Measurements from ENCODE around the gene CLIC4.

DNA sequence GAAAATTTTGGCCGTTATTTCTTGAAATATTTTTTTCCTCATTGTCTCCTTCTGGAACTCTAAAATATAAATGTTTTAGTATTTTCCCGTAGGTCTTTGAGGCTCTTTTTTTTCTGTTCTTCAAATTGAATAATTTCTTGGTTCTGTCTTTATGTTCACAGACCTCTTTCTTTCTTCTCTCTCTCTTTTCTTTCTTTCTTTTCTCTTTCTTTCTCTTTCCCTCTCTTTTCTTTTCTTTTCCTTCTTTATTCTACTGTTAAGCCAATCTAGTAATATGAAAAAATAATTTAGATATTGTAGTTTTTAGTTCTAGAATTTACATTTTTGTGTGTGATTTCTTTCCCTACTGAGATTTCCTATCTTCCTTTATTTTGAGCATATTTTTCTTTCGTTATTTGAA, 30.1 kb downstream of the CLIC4 start:
- TF ChIP-seq CTCF (IDR thresholded peaks at IDR 0.05), result no peak
- TF ChIP-seq POLR2AphosphoS5 (IDR thresholded peaks at IDR 0.05), result no peak
- TF ChIP-seq POLR2A (IDR thresholded peaks at IDR 0.05), result no peak

Data from upper lobe of left lung (tissue), 4 donors.